Measurements from ENCODE around the gene NECAB2. TPM values are rescaled to one million over a fixed set of nuclear protein-coding genes. Genes with fewer than 3 reads are reported as not detected.

The NECAB2 gene
- total and polyA plus RNA-seq, 2 of the 8 experiments (the other 6 are each of a cell fraction or from before 2014, with no cell fraction given): 3.6 to 4.2 TPM

DNA sequence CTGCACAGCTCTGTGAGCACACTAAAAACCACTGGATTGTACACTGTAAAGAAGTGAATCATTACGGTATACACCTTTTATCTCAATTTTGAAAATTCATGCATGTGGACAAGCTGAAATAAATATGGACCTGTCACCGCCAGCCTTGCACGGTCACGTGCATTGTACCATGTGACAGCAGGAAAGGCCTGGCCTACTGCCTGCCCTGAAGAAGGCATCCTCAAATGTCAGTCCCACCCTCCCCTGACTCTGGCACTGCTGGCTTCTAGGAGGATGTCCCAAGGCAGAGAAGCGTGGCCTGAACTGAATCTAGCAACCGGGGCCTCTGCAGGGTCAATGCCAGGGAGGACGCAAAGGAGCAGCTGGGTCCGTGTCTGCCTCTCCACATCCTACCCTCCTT lies 39.9 kb downstream of the NECAB2 start (continued):
- TF ChIP-seq EZH2 (IDR thresholded peaks at IDR 0.05; ENCODE audit: low read depth, low read length, severe bottlenecking) (no peak), TAF7 (optimal IDR thresholded peaks at IDR 0.05; ENCODE audit: borderline replicate concordance, low read depth, low read length) (no peak), SP2 (IDR thresholded peaks at IDR 0.05; ENCODE audit: low read length) (no peak), SAP30 (IDR thresholded peaks at IDR 0.05; ENCODE audit: insufficient read depth, insufficient replicate concordance, low read length) (no peak), BCL11A (IDR thresholded peaks at IDR 0.05; ENCODE audit: low read depth in 2 of 2, low read length in 2 of 2) (no peak)
